IMR-90 (cell line): ENCODE results near the gene CAMK2D. TPM values are rescaled to one million over a fixed set of nuclear protein-coding genes. Genes with fewer than 3 reads are reported as not detected.

Source experiments
- ATAC-seq: fragments of 200-7000 bp; cut with Tn5 transposase; 2 replicates; pipeline ENCODE4 v1.9.1; 2020; ENCODE audit warnings: low read depth, mild to moderate bottlenecking, moderate library complexity
- BruUV-seq: library from RNA; stranded (reverse); fragments of 400-500 nt; replicated peaks from 2 replicates; lab custom pipeline; 2021; lab: Mats Ljungman, UMichigan
- CTCF ChIA-PET: fragments of 300-600 bp; formaldehyde crosslinking; extraction: SDS; loops from one replicate; lab custom pipeline; 2021; ENCODE audit warnings: antibody characterized with exemption; lab: Yijun Ruan, JAX
- POLR2A ChIA-PET: fragments of 300-600 bp; sonication (Branson Sonifier 250); formaldehyde crosslinking; loops from one replicate; lab custom pipeline; 2022; ENCODE audit warnings: antibody characterized with exemption; ENCODE audit not compliant: unreplicated experiment; lab: Charles Lee
- DNase-seq: peaks from one replicate; pipeline ENCODE4 v3.0.0; 2013
- H2AFZ ChIP-seq: replicated peaks from 2 replicates; pipeline ENCODE3; 2013; ENCODE audit warnings: low read length, mild to moderate bottlenecking; ENCODE audit not compliant: poor library complexity
- H2AK5ac ChIP-seq: 2 replicates; pipeline ENCODE4 v1.6.1; 2013; ENCODE audit warnings: low read depth, low read length, inconsistent platforms
- H2AK9ac ChIP-seq: replicated peaks from 2 replicates; pipeline ENCODE3; 2013; ENCODE audit warnings: mild to moderate bottlenecking, low read depth, low read length, moderate library complexity; ENCODE audit not compliant: poor library complexity
- H2BK120ac ChIP-seq: 2 replicates; pipeline ENCODE4 v1.6.1; 2013; ENCODE audit warnings: low read depth, low read length, inconsistent platforms
- H2BK15ac ChIP-seq: 3 replicates; pipeline ENCODE4 v1.6.1; 2013; ENCODE audit warnings: low read depth, low read length, inconsistent platforms
- H2BK20ac ChIP-seq: 2 replicates; pipeline ENCODE4 v1.6.1; 2013; ENCODE audit warnings: low read depth, mild to moderate bottlenecking, inconsistent platforms, low read length, moderate library complexity
- H2BK5ac ChIP-seq: 2 replicates; pipeline ENCODE4 v1.6.1; 2013; ENCODE audit warnings: mild to moderate bottlenecking, low read depth, low read length, inconsistent platforms; ENCODE audit not compliant: poor library complexity, severe bottlenecking
- H3K14ac ChIP-seq: replicated peaks from 2 replicates; pipeline ENCODE4 v1.6.1; 2013; ENCODE audit warnings: low read depth, low read length, inconsistent platforms
- H3K18ac ChIP-seq: 2 replicates; pipeline ENCODE4 v1.6.1; 2013; ENCODE audit warnings: low read depth, low read length, control low read depth
- H3K23ac ChIP-seq: 2 replicates; pipeline ENCODE4 v1.6.1; 2013; ENCODE audit warnings: low read depth, low read length, inconsistent platforms
- H3K27ac ChIP-seq: 2 replicates; pipeline ENCODE4 v1.5.1; 2013; ENCODE audit warnings: mild to moderate bottlenecking, control low read depth, low read length; ENCODE audit not compliant: insufficient read depth
- H3K27me3 ChIP-seq: 2 replicates; pipeline ENCODE4 v1.6.1; 2013; ENCODE audit warnings: low read length; ENCODE audit not compliant: control insufficient read depth, insufficient read depth
- H3K36me3 ChIP-seq: 2 replicates; pipeline ENCODE4 v1.6.1; 2013; ENCODE audit warnings: low read length, mixed read lengths; ENCODE audit not compliant: control insufficient read depth, insufficient read depth
- H3K4ac ChIP-seq: 2 replicates; pipeline ENCODE4 v1.6.1; 2013; ENCODE audit warnings: low read depth, low read length, inconsistent platforms
- H3K4me1 ChIP-seq: 2 replicates; pipeline ENCODE4 v1.6.1; 2013; ENCODE audit warnings: low read length, mixed read lengths; ENCODE audit not compliant: control insufficient read depth, insufficient read depth
- H3K4me2 ChIP-seq: 2 replicates; pipeline ENCODE4 v1.6.1; 2013; ENCODE audit warnings: low read depth, mild to moderate bottlenecking, control low read depth, low read length, moderate library complexity
- H3K4me3 ChIP-seq: 2 replicates; pipeline ENCODE4 v1.5.1; 2013; ENCODE audit warnings: low read depth, mild to moderate bottlenecking, control low read depth, low read length, moderate library complexity; ENCODE audit not compliant: insufficient read depth
- H3K56ac ChIP-seq: 2 replicates; pipeline ENCODE4 v1.6.1; 2013; ENCODE audit warnings: low read length, inconsistent platforms; ENCODE audit not compliant: insufficient read depth; ENCODE audit errors: extremely low read depth
- H3K79me1 ChIP-seq, 2 experiments: 2 replicates each; pipeline ENCODE4 v1.6.1; 2013; ENCODE audit warnings: low read length in 2 of 2, inconsistent platforms in 1 of 2, low read depth in 1 of 2
- H3K9ac ChIP-seq: 2 replicates; pipeline ENCODE4 v1.6.1; 2013; ENCODE audit warnings: low read depth, low read length, control low read depth
- H3K9me1 ChIP-seq: 2 replicates; pipeline ENCODE4 v1.6.1; 2013; ENCODE audit warnings: low read length, inconsistent platforms; ENCODE audit not compliant: insufficient read depth
- H3K9me3 ChIP-seq: 2 replicates; pipeline ENCODE4 v1.6.1; 2013; ENCODE audit warnings: low read length; ENCODE audit not compliant: control insufficient read depth, insufficient read depth
- H4K20me1 ChIP-seq: 2 replicates; pipeline ENCODE4 v1.6.1; 2013; ENCODE audit warnings: low read length, inconsistent platforms; ENCODE audit not compliant: insufficient read depth
- H4K5ac ChIP-seq: 2 replicates; pipeline ENCODE4 v1.6.1; 2013; ENCODE audit warnings: mild to moderate bottlenecking, low read depth, low read length, control low read depth
- H4K8ac ChIP-seq, 2 experiments: 2 replicates each; pipeline ENCODE4 v1.6.1; 2013; ENCODE audit warnings: low read depth in 2 of 2, low read length in 2 of 2, control low read depth in 1 of 2, inconsistent platforms in 1 of 2
- H4K91ac ChIP-seq: 2 replicates; pipeline ENCODE4 v1.6.1; 2013; ENCODE audit warnings: low read depth, low read length, inconsistent platforms; ENCODE audit not compliant: insufficient read depth
- BHLHE40 ChIP-seq: fragments of 150-350 bp; IDR thresholded peaks from 2 replicates; pipeline ENCODE4 v1.6.1; 2016; ENCODE audit warnings: mild to moderate bottlenecking, low read depth, low read length
- CEBPB ChIP-seq: IDR thresholded peaks from 2 replicates; pipeline ENCODE4 v1.6.1; 2012; ENCODE audit warnings: low read depth, low read length, improper control_type of control experiment
- CHD1 ChIP-seq: IDR thresholded peaks from 2 replicates; pipeline ENCODE4 v1.6.1; 2012; ENCODE audit warnings: low read depth, low read length, improper control_type of control experiment
- FOS ChIP-seq: fragments of 150-350 bp; IDR thresholded peaks from 2 replicates; pipeline ENCODE4 v1.6.1; 2016; ENCODE audit warnings: low read depth, low read length
- MAFK ChIP-seq: IDR thresholded peaks from 2 replicates; pipeline ENCODE4 v1.6.1; 2012; ENCODE audit warnings: low read depth, low read length, improper control_type of control experiment
- MAZ ChIP-seq: IDR thresholded peaks from 2 replicates; pipeline ENCODE4 v1.6.1; 2012; ENCODE audit warnings: low read depth, mild to moderate bottlenecking, low read length, improper control_type of control experiment, moderate library complexity, borderline replicate concordance
- MXI1 ChIP-seq: IDR thresholded peaks from 2 replicates; pipeline ENCODE4 v1.6.1; 2012; ENCODE audit warnings: low read depth, mild to moderate bottlenecking, low read length, moderate library complexity, borderline replicate concordance
- NFE2L2 ChIP-seq: fragments of 150-350 bp; IDR thresholded peaks from 2 replicates; pipeline ENCODE4 v1.6.1; 2016; ENCODE audit warnings: low read depth, mild to moderate bottlenecking, low read length
- POLR2A ChIP-seq: IDR thresholded peaks from 2 replicates; pipeline ENCODE4 v1.6.1; 2012; ENCODE audit warnings: mild to moderate bottlenecking, low read depth, low read length
- RAD21 ChIP-seq: IDR thresholded peaks from 2 replicates; pipeline ENCODE4 v1.6.1; 2012; ENCODE audit warnings: low read length, improper control_type of control experiment
- RCOR1 ChIP-seq: IDR thresholded peaks from 2 replicates; pipeline ENCODE4 v1.6.1; 2012; ENCODE audit warnings: mild to moderate bottlenecking, low read length, improper control_type of control experiment; ENCODE audit not compliant: insufficient replicate concordance
- RFX5 ChIP-seq: IDR thresholded peaks from 2 replicates; pipeline ENCODE4 v1.8.0; 2012; ENCODE audit warnings: low read depth, mild to moderate bottlenecking, low read length, moderate library complexity
- SMC3 ChIP-seq: fragments of 150-350 bp; IDR thresholded peaks from 2 replicates; pipeline ENCODE4 v1.6.1; 2016; ENCODE audit warnings: low read depth, mild to moderate bottlenecking, antibody characterized with exemption, low read length, moderate library complexity
- WGBS, 2 experiments: methylation state at CpG; one replicate each; pipeline versions ENCODE4 v1.1.5 to v1.1.7; 2013; ENCODE audit warnings: missing lambda C conversion rate in 2 of 2; ENCODE audit not compliant: insufficient read length in 1 of 2; ENCODE audit errors: extremely low coverage in 2 of 2; 5-methylcytosine and 5-hydroxymethylcytosine counted together
- dilution Hi-C: fragments of 300-500 bp; cut with HindIII; formaldehyde crosslinking; loops from one replicate; pipeline ENCODE4 v1.14.3; 2018; ENCODE audit warnings: low sequenced_read_pairs; ENCODE audit not compliant: unreplicated experiment
- in situ Hi-C: fragments of 300-500 bp; cut with MboI; formaldehyde crosslinking; loops from 3 replicates; pipeline ENCODE4 v1.14.3; 2019; ENCODE audit warnings: low sequenced_read_pairs, inconsistent platforms, mixed read lengths
- intact Hi-C: fragments of 100-400 bp; cut with micrococcal nuclease; formaldehyde crosslinking; loops from 2 replicates; pipeline ENCODE4 v1.10.0; 2022
- polyA plus RNA-seq, 3 experiments: library from polyadenylated mRNA; depleted of rRNA; stranded (reverse); fragments of >200 nt; gene quantifications; 2 replicates each; pipeline ENCODE4 v1.2.3, GENCODE V29; 2012; ENCODE audit warnings: low replicate concordance in 1 of 3
- total RNA-seq: library from RNA; depleted of rRNA; stranded (reverse); fragments of >200 nt; gene quantifications from 2 replicates; pipeline ENCODE4 v1.2.3, GENCODE V29; 2012
- TF ChIP-seq, protein P1 (sequence below): fragments of 150-350 bp; IDR thresholded peaks from 2 replicates; pipeline ENCODE4 v1.6.1; 2016; ENCODE audit warnings: low read depth, mild to moderate bottlenecking, low read length, moderate library complexity, borderline replicate concordance
- TF ChIP-seq, protein P2 (sequence below): conservative IDR thresholded peaks from 2 replicates; pipeline ENCODE4 v1.5.1; 2012; ENCODE audit warnings: mild to moderate bottlenecking, low read depth, low read length, improper control_type of control experiment
- TF ChIP-seq, protein P3 (sequence below): fragments of 150-350 bp; IDR thresholded peaks from 2 replicates; pipeline ENCODE4 v1.6.1; 2017; ENCODE audit warnings: mild to moderate bottlenecking, antibody characterized with exemption, low read length, low read depth

The CAMK2D gene
- total and polyA plus RNA-seq, 2 of the 4 experiments (the other 2 are of a cell fraction) = 44.6 to 156 TPM

DNA sequence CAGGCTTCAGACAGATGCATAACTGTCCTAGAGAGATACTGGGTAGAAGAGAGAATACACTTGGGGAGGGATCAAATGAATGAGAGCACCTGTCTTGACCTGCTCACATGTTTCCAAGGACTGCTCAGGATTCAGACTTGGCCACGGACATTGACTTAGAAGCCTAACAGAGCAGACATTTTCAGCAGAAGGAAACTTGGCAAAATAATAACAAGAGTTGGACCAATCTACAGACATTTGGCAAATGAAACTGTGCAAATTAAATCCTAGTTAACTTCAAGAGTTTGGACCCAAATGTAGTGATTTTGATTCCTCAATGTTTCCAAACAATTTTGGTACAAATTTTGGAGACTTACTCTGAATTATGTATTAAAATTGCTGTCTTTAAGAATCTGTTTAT lies 223.9 kb downstream of the CAMK2D start:
- H2AK5ac ChIP-seq = 0 out of 2 replicates have a peak overlapping the region, but pooled peaks have one; percentile 52
- no peak overlapping the region for H3K56ac ChIP-seq
- in situ Hi-C loops (loop anchor here (25.0 kb wide), 1 partner anchor 825 kb away; no protein-coding TSS in a partner anchor), dilution Hi-C loops (no loop called here), intact Hi-C loops (loop anchor here (5.0 kb wide), 1 partner anchor 845 kb away; no protein-coding TSS in a partner anchor)
- H3K4me3 ChIP-seq = no peak overlapping the region
- DNase-seq (no peak), ATAC-seq (no peak)
- H3K79me1 ChIP-seq = peaks cover 6 to 16% of the 10 kb centered on the region in 2 experiments; a peak in 2 of 4 replicates
- no peak for TF ChIP-seq SMC3
- no peak for TF ChIP-seq CHD1
- no peak for TF ChIP-seq MAZ
- TF ChIP-seq POLR2A = no peak
- TF ChIP-seq, protein P1, sequence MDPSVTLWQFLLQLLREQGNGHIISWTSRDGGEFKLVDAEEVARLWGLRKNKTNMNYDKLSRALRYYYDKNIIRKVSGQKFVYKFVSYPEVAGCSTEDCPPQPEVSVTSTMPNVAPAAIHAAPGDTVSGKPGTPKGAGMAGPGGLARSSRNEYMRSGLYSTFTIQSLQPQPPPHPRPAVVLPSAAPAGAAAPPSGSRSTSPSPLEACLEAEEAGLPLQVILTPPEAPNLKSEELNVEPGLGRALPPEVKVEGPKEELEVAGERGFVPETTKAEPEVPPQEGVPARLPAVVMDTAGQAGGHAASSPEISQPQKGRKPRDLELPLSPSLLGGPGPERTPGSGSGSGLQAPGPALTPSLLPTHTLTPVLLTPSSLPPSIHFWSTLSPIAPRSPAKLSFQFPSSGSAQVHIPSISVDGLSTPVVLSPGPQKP = no peak
- TF ChIP-seq NFE2L2 = no peak
- no peak for TF ChIP-seq FOS
- no peak for TF ChIP-seq RAD21
- no peak for TF ChIP-seq RCOR1
- TF ChIP-seq, protein P2, sequence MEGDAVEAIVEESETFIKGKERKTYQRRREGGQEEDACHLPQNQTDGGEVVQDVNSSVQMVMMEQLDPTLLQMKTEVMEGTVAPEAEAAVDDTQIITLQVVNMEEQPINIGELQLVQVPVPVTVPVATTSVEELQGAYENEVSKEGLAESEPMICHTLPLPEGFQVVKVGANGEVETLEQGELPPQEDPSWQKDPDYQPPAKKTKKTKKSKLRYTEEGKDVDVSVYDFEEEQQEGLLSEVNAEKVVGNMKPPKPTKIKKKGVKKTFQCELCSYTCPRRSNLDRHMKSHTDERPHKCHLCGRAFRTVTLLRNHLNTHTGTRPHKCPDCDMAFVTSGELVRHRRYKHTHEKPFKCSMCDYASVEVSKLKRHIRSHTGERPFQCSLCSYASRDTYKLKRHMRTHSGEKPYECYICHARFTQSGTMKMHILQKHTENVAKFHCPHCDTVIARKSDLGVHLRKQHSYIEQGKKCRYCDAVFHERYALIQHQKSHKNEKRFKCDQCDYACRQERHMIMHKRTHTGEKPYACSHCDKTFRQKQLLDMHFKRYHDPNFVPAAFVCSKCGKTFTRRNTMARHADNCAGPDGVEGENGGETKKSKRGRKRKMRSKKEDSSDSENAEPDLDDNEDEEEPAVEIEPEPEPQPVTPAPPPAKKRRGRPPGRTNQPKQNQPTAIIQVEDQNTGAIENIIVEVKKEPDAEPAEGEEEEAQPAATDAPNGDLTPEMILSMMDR = no peak
- no peak for TF ChIP-seq MAFK
- no peak for TF ChIP-seq BHLHE40
- no peak for TF ChIP-seq RFX5
- TF ChIP-seq CEBPB = no peak
- TF ChIP-seq, protein P3, sequence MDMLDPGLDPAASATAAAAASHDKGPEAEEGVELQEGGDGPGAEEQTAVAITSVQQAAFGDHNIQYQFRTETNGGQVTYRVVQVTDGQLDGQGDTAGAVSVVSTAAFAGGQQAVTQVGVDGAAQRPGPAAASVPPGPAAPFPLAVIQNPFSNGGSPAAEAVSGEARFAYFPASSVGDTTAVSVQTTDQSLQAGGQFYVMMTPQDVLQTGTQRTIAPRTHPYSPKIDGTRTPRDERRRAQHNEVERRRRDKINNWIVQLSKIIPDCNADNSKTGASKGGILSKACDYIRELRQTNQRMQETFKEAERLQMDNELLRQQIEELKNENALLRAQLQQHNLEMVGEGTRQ = no peak
- no peak for TF ChIP-seq MXI1
- no peak overlapping the region for H3K9ac ChIP-seq
- WGBS, 2 experiments = no CpG with 5 or more reads among the region's 1 CpG
- H4K8ac ChIP-seq = peak overlapping the region in 1 of 2 experiments; percentile 51; a peak in 1 of 4 replicates
- no TSS peak for BruUV-seq
- no peak overlapping the region for H2BK20ac ChIP-seq
- H3K4me1 ChIP-seq = peaks cover 9% of the 10 kb centered on the region
- no peak overlapping the region for H3K4me2 ChIP-seq
- H4K20me1 ChIP-seq = no peaks in the 10 kb centered on the region
- ChIA-PET CTCF (interaction anchor here (0.8 kb wide), 1 partner anchor 70 kb away, joined by 4 read pairs; no protein-coding TSS in a partner anchor), POLR2A (no interaction called here)
- H4K5ac ChIP-seq = no peak overlapping the region
- H2BK5ac ChIP-seq = no peak overlapping the region
- no peak overlapping the region; the same call in 1 of the 2 replicates for H3K18ac ChIP-seq
- no peak overlapping the region for H3K14ac ChIP-seq
- H4K91ac ChIP-seq = no peak overlapping the region
- H2AK9ac ChIP-seq = no peak overlapping the region
- H3K27me3 ChIP-seq = no peaks in the 10 kb centered on the region
- no peaks in the 10 kb centered on the region for H3K9me1 ChIP-seq
- no peaks in the 10 kb centered on the region; the same call in 1 of the 2 replicates for H3K36me3 ChIP-seq
- 0 out of 3 replicates have a peak overlapping the region, but pooled peaks have one; percentile 68 for H2BK15ac ChIP-seq
- no peak overlapping the region for H3K23ac ChIP-seq
- no peak overlapping the region for H3K4ac ChIP-seq
- no peak overlapping the region for H2BK120ac ChIP-seq
- H2AFZ ChIP-seq = no peak overlapping the region
- no peaks in the 10 kb centered on the region for H3K9me3 ChIP-seq
- H3K27ac ChIP-seq = no peak overlapping the region
